ENCODE data around the gene TNFRSF4.

DNA sequence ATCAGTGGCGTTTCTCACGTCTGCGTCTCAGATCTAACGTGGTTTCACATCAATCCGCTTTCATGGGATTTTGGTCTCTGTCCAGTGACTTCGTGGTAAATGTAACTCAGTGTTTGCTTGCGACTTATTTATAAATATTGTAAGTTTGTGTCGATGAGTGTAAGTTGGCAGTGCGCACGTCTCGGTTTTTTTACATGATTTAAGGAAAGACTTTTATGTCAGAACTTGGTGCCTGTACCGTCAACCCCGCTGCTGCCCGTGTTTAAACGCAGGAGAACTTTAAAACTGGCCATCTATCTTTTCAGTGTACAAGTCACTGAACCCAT is 19.6 kb upstream of the TNFRSF4 start:
- TF ChIP-seq, protein P1, sequence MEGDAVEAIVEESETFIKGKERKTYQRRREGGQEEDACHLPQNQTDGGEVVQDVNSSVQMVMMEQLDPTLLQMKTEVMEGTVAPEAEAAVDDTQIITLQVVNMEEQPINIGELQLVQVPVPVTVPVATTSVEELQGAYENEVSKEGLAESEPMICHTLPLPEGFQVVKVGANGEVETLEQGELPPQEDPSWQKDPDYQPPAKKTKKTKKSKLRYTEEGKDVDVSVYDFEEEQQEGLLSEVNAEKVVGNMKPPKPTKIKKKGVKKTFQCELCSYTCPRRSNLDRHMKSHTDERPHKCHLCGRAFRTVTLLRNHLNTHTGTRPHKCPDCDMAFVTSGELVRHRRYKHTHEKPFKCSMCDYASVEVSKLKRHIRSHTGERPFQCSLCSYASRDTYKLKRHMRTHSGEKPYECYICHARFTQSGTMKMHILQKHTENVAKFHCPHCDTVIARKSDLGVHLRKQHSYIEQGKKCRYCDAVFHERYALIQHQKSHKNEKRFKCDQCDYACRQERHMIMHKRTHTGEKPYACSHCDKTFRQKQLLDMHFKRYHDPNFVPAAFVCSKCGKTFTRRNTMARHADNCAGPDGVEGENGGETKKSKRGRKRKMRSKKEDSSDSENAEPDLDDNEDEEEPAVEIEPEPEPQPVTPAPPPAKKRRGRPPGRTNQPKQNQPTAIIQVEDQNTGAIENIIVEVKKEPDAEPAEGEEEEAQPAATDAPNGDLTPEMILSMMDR (IDR thresholded peaks at IDR 0.05) = no peak
- no peak for TF ChIP-seq EZH2 (IDR thresholded peaks at IDR 0.05)
